ENCODE measurements around the gene EIF5A2.

The EIF5A2 gene

GRCh38 chr3:170865209-170866094, 43.0 kb downstream of the EIF5A2 start:
- no peak for DNase-seq (ENCODE audit: low read depth)
- TF ChIP-seq CTCF (IDR thresholded peaks at IDR 0.05; ENCODE audit: insufficient read depth, low read depth, low read length, missing control alignments): no peak
- no peak overlapping the region for H3K4me3 ChIP-seq (ENCODE audit: low read length)

GRCh38 chr3:170864525-170865208, 43.8 kb downstream of the EIF5A2 start:
- no peak overlapping the region for H3K4me3 ChIP-seq (ENCODE audit: low read length)
- DNase-seq (ENCODE audit: low read depth): no peak
- TF ChIP-seq CTCF (IDR thresholded peaks at IDR 0.05; ENCODE audit: insufficient read depth, low read depth, low read length, missing control alignments): no peak

GRCh38 chr3:170863816-170864215, 44.6 kb downstream of the EIF5A2 start:
- no peak for DNase-seq (ENCODE audit: low read depth)
- TF ChIP-seq CTCF (IDR thresholded peaks at IDR 0.05; ENCODE audit: insufficient read depth, low read depth, low read length, missing control alignments): no peak
- H3K4me3 ChIP-seq (ENCODE audit: low read length): no peak overlapping the region

- H3K4me3 ChIP-seq (ENCODE audit: low read length): no peak overlapping the region
- DNase-seq (ENCODE audit: low read depth): no peak
These were observed 45.6 kb downstream of the EIF5A2 start for GRCh38 chr3:170862618-170863374.

GRCh38 chr3:170858599-170858998, 49.8 kb downstream of the EIF5A2 start:
- H3K4me3 ChIP-seq (ENCODE audit: low read length): no peak overlapping the region
- no peak for TF ChIP-seq CTCF (IDR thresholded peaks at IDR 0.05; ENCODE audit: insufficient read depth, low read depth, low read length, missing control alignments)
- DNase-seq (ENCODE audit: low read depth): no peak

More at GRCh38 chr3:170862618-170863374, 45.6 kb downstream of the EIF5A2 start:
- TF ChIP-seq CTCF (IDR thresholded peaks at IDR 0.05; ENCODE audit: insufficient read depth, low read depth, low read length, missing control alignments): no peak

- no peak for DNase-seq (ENCODE audit: low read depth)
- no peak overlapping the region for H3K4me3 ChIP-seq (ENCODE audit: low read length)
- no peak for TF ChIP-seq CTCF (IDR thresholded peaks at IDR 0.05; ENCODE audit: insufficient read depth, low read depth, low read length, missing control alignments)
These were observed 56.1 kb downstream of the EIF5A2 start for GRCh38 chr3:170852324-170852723.
